HG02981 (cell line): Measurements from ENCODE around the gene TADA3.
"Not testable (repeated sequence)": the region's sequence is repeated elsewhere in the genome, so short reads cannot be mapped to it uniquely, and the experiment has no call there.

Source experiments
- ATAC-seq: cut with Tn5 transposase; IDR thresholded peaks from one replicate; pipeline ENCODE4 v1.9.1; 2021; ENCODE audit warnings: mild to moderate bottlenecking, moderate library complexity; ENCODE audit not compliant: unreplicated experiment

TADA3 gene

GRCh38 chr3:9784965-9785364 lies 7.3 kb downstream of the TADA3 start:
- ATAC-seq = no peak

GRCh38 chr3:9783954-9784353 lies 8.3 kb downstream of the TADA3 start:
- ATAC-seq = no peak

- ATAC-seq = no peak
These were observed 9.5 kb downstream of the TADA3 start for GRCh38 chr3:9782770-9783169.

- no peak for ATAC-seq
These were observed 10.2 kb downstream of the TADA3 start for GRCh38 chr3:9781978-9782603.

- ATAC-seq = no peak
These were observed 10.7 kb downstream of the TADA3 start for GRCh38 chr3:9781551-9781950.

- ATAC-seq = no peak
These were observed 11.4 kb downstream of the TADA3 start for GRCh38 chr3:9780910-9781309.

- ATAC-seq = no peak
These were observed 11.8 kb downstream of the TADA3 start for GRCh38 chr3:9780458-9780812.

- peak; percentile 64 for ATAC-seq
These were observed 12.4 kb downstream of the TADA3 start for GRCh38 chr3:9779721-9780457.

GRCh38 chr3:9779075-9779593 lies 13.1 kb downstream of the TADA3 start:
- no peak for ATAC-seq

- ATAC-seq = no peak
These were observed 13.9 kb downstream of the TADA3 start for GRCh38 chr3:9778143-9779074.

- ATAC-seq = no peak
These were observed 14.6 kb downstream of the TADA3 start for GRCh38 chr3:9777694-9778021.

- no peak for ATAC-seq
These were observed 15.2 kb downstream of the TADA3 start for GRCh38 chr3:9776896-9777693.

- not testable (repeated sequence) for ATAC-seq
These were observed 21.3 kb downstream of the TADA3 start for GRCh38 chr3:9771007-9771406.

GRCh38 chr3:9770276-9770812 lies 21.9 kb downstream of the TADA3 start:
- no peak for ATAC-seq

GRCh38 chr3:9769426-9770275 lies 22.6 kb downstream of the TADA3 start, which contains the start of gene CAMK1:
CAMK1 (minus strand) TSS chr3:9769947; CDS start chr3:9767749, 2,198 bp downstream.
- no peak for ATAC-seq

- ATAC-seq = no peak
These were observed 23.3 kb downstream of the TADA3 start for GRCh38 chr3:9769012-9769411.

- no peak for ATAC-seq
These were observed 24.0 kb downstream of the TADA3 start for GRCh38 chr3:9768141-9768775.

GRCh38 chr3:9767418-9767817 lies 24.9 kb downstream of the TADA3 start:
- ATAC-seq = no peak

- no peak for ATAC-seq
These were observed 26.4 kb downstream of the TADA3 start for GRCh38 chr3:9765865-9766264.
